Measurements from ENCODE around the gene CATSPER2. TPM values are rescaled to one million over a fixed set of nuclear protein-coding genes. Genes with fewer than 3 reads are reported as not detected.
"Not testable (repeated sequence)": the region's sequence is repeated elsewhere in the genome, so short reads cannot be mapped to it uniquely, and the experiment has no call there.

Gene CATSPER2
- total RNA-seq, 3 donors from 2014 or later (not counting 1 experiment from before 2014, with no cell fraction given), result 6.5 to 8.4 (median 6.8) TPM

- H3K4me1 Mint-ChIP-seq; H3K9me3 ChIP-seq (ENCODE audit: control insufficient read depth, insufficient read depth, low read length); H3K36me3 ChIP-seq (ENCODE audit: control insufficient read depth, insufficient read depth, low read length); ATAC-seq; H3K27me3 ChIP-seq (ENCODE audit: control insufficient read depth, insufficient read depth, low read length); H3K4me1 ChIP-seq (ENCODE audit: control insufficient read depth, insufficient read depth, low read length); H3K4me3 Mint-ChIP-seq; H3K36me3 Mint-ChIP-seq; H3K27me3 Mint-ChIP-seq (ENCODE audit: low read depth in 2 of 2); H3K9me3 Mint-ChIP-seq; H3K27ac Mint-ChIP-seq; H3K27ac ChIP-seq (ENCODE audit: low read length); H3K4me3 ChIP-seq (ENCODE audit: low read length); intact Hi-C loops (cut with micrococcal nuclease); DNase-seq: not testable (repeated sequence)
- no CpG with 5 or more reads among the region's 8 CpGs for WGBS (ENCODE audit: insufficient coverage)
These were observed 14.7 kb upstream of the CATSPER2 start for GRCh38 chr15:43663333-43663732.

GRCh38 chr15:43662293-43662692, 13.6 kb upstream of the CATSPER2 start:
- H3K27me3 ChIP-seq (ENCODE audit: control insufficient read depth, insufficient read depth, low read length); H3K4me3 ChIP-seq (ENCODE audit: low read length); H3K4me3 Mint-ChIP-seq; H3K9me3 ChIP-seq (ENCODE audit: control insufficient read depth, insufficient read depth, low read length); H3K27ac Mint-ChIP-seq; H3K9me3 Mint-ChIP-seq; H3K4me1 ChIP-seq (ENCODE audit: control insufficient read depth, insufficient read depth, low read length); H3K4me1 Mint-ChIP-seq; intact Hi-C loops (cut with micrococcal nuclease); H3K36me3 Mint-ChIP-seq; H3K27me3 Mint-ChIP-seq (ENCODE audit: low read depth in 2 of 2); H3K36me3 ChIP-seq (ENCODE audit: control insufficient read depth, insufficient read depth, low read length); DNase-seq; H3K27ac ChIP-seq (ENCODE audit: low read length); ATAC-seq: not testable (repeated sequence)
- WGBS (ENCODE audit: insufficient coverage), result no CpG with 5 or more reads among the region's 2 CpGs

GRCh38 chr15:43659727-43660126, 11.1 kb upstream of the CATSPER2 start:
- H3K4me3 ChIP-seq (ENCODE audit: low read length); H3K4me3 Mint-ChIP-seq; H3K36me3 ChIP-seq (ENCODE audit: control insufficient read depth, insufficient read depth, low read length); H3K4me1 ChIP-seq (ENCODE audit: control insufficient read depth, insufficient read depth, low read length); H3K27me3 ChIP-seq (ENCODE audit: control insufficient read depth, insufficient read depth, low read length); H3K4me1 Mint-ChIP-seq; H3K27ac Mint-ChIP-seq; H3K27me3 Mint-ChIP-seq (ENCODE audit: low read depth in 2 of 2); H3K9me3 Mint-ChIP-seq; DNase-seq; H3K27ac ChIP-seq (ENCODE audit: low read length); H3K36me3 Mint-ChIP-seq; H3K9me3 ChIP-seq (ENCODE audit: control insufficient read depth, insufficient read depth, low read length); ATAC-seq; intact Hi-C loops (cut with micrococcal nuclease): not testable (repeated sequence)
- WGBS (ENCODE audit: insufficient coverage), result no CpG with 5 or more reads among the region's 10 CpGs

- H3K4me1 Mint-ChIP-seq; H3K27ac Mint-ChIP-seq; H3K27me3 ChIP-seq (ENCODE audit: control insufficient read depth, insufficient read depth, low read length); DNase-seq; H3K4me3 ChIP-seq (ENCODE audit: low read length); H3K4me3 Mint-ChIP-seq; intact Hi-C loops (cut with micrococcal nuclease); H3K36me3 ChIP-seq (ENCODE audit: control insufficient read depth, insufficient read depth, low read length); H3K27me3 Mint-ChIP-seq (ENCODE audit: low read depth in 2 of 2); H3K36me3 Mint-ChIP-seq; H3K4me1 ChIP-seq (ENCODE audit: control insufficient read depth, insufficient read depth, low read length); H3K27ac ChIP-seq (ENCODE audit: low read length); H3K9me3 Mint-ChIP-seq; H3K9me3 ChIP-seq (ENCODE audit: control insufficient read depth, insufficient read depth, low read length): not testable (repeated sequence)
- peak in 2 of 3 donors; percentile 59 to 80 for ATAC-seq
- 93% methylated on average over 16 of the region's 16 CpGs for WGBS (ENCODE audit: insufficient coverage)
These were observed 834 bp upstream of the CATSPER2 start for GRCh38 chr15:43649430-43649926.

GRCh38 chr15:43638464-43639204, 10.0 kb downstream of the CATSPER2 start:
- H3K9me3 Mint-ChIP-seq; H3K9me3 ChIP-seq (ENCODE audit: control insufficient read depth, insufficient read depth, low read length); H3K27me3 Mint-ChIP-seq (ENCODE audit: low read depth in 2 of 2); H3K27ac Mint-ChIP-seq; H3K4me1 ChIP-seq (ENCODE audit: control insufficient read depth, insufficient read depth, low read length); intact Hi-C loops (cut with micrococcal nuclease); ATAC-seq; H3K27me3 ChIP-seq (ENCODE audit: control insufficient read depth, insufficient read depth, low read length); H3K36me3 Mint-ChIP-seq; H3K4me1 Mint-ChIP-seq; H3K36me3 ChIP-seq (ENCODE audit: control insufficient read depth, insufficient read depth, low read length); H3K27ac ChIP-seq (ENCODE audit: low read length); DNase-seq; H3K4me3 ChIP-seq (ENCODE audit: low read length); H3K4me3 Mint-ChIP-seq: not testable (repeated sequence)
- 95% methylated on average over 8 of the region's 8 CpGs for WGBS (ENCODE audit: insufficient coverage)

- H3K9me3 ChIP-seq (ENCODE audit: control insufficient read depth, insufficient read depth, low read length); H3K4me3 Mint-ChIP-seq; intact Hi-C loops (cut with micrococcal nuclease); H3K4me3 ChIP-seq (ENCODE audit: low read length); H3K36me3 ChIP-seq (ENCODE audit: control insufficient read depth, insufficient read depth, low read length); H3K4me1 ChIP-seq (ENCODE audit: control insufficient read depth, insufficient read depth, low read length); H3K36me3 Mint-ChIP-seq; H3K4me1 Mint-ChIP-seq; H3K27ac ChIP-seq (ENCODE audit: low read length); H3K27ac Mint-ChIP-seq; H3K27me3 Mint-ChIP-seq (ENCODE audit: low read depth in 2 of 2); ATAC-seq; H3K9me3 Mint-ChIP-seq; H3K27me3 ChIP-seq (ENCODE audit: control insufficient read depth, insufficient read depth, low read length); DNase-seq: not testable (repeated sequence)
These were observed 21.7 kb downstream of the CATSPER2 start for GRCh38 chr15:43626937-43627336.
